Stimulated activated CD4-positive, alpha-beta T cell treated with anti-CD3 and anti-CD28 coated beads, Interleukin-4, amount 100 ng/mL, for 48 hours (primary cell): ENCODE measurements around the gene NLRP7.
"Not testable (repeated sequence)": the region's sequence is repeated elsewhere in the genome, so short reads cannot be mapped to it uniquely, and the experiment has no call there.

ENCODE experiments used
- DNase-seq, 2 donors: peaks; one replicate each; pipeline ENCODE4 v3.0.0-alpha.2; 2020; ENCODE audit warnings: low read depth in 2 of 2

Gene NLRP7

DNA sequence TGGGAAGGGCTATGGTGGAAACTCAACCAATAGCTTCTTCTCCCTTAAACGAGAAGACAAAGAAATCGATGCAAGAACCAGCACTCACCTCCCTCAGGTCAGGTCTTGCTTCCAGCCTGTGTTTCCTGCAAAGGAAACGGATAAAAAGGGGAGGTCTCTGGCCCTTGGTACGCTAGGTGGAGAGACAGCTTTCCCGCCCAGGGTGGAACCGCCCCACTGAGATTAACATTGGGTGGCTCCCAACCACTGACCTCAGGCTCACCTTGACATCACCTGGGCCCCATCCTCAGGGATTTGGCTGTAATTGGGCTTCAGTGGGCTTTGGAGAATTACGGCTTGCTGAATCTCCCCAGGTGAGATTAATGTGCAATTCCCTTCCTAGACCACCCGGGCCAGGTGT lies at the start of gene NLRP7:
Gene NLRP7, minus strand, starts transcription at position 150 of the 400 bp plus-strand sequence.
- no peak for DNase-seq

DNA sequence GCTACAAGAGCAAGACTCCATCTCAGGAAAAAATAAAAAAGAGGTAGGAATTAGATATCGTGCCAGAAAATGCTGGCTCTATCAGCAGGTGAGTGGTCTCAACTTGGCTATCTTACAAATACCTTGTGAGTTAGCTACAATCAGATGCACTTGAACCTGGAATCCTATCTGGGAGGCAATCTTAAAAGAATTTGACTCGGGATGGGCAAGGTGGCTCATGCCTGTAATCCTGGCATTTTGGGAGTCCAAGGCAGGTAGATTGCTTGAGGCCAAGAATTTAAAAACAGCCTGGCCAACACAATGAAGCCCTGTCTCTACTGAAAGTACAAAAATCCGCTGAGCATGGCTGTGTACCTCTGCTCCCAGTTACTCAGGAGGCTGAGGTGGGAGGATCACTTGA lies 48.2 kb upstream of the NLRP7 start:
- DNase-seq = no peak

DNA sequence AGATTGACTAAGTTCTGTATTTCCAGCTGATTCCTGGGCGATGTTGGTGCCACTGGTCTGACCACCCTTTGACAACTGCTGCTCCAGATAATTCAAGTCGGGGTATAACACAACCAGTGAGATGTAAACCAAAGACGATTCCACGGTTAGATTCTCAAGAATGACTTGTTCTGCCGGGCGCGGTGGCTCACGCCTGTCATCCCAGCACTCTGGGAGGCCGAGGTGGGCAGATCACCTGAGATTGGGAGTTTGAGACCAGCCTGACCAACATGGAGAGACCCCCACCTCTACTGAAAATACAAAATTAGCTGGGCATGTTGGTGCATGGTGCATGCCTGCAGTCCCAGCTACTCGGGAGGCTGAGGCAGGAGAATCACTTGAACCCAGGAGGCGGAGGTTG lies 42.2 kb upstream of the NLRP7 start:
- DNase-seq = not testable (repeated sequence)

DNA sequence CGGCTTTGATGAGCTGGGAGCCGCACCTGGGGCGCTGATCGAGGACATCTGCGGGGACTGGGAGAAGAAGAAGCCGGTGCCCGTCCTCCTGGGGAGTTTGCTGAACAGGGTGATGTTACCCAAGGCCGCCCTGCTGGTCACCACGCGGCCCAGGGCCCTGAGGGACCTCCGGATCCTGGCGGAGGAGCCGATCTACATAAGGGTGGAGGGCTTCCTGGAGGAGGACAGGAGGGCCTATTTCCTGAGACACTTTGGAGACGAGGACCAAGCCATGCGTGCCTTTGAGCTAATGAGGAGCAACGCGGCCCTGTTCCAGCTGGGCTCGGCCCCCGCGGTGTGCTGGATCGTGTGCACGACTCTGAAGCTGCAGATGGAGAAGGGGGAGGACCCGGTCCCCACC lies 35.2 kb upstream of the NLRP7 start:
- DNase-seq = not testable (repeated sequence)

GRCh38 chr19:54973229-54974090 lies 26.1 kb upstream of the NLRP7 start:
- not testable (repeated sequence) for DNase-seq

GRCh38 chr19:54971446-54971845 lies 24.1 kb upstream of the NLRP7 start:
- DNase-seq = not testable (repeated sequence)

- DNase-seq = no peak
Measured at GRCh38 chr19:54969647-54970046, 22.3 kb upstream of the NLRP7 start.

- DNase-seq = no peak
Measured at GRCh38 chr19:54967611-54968010, 20.3 kb upstream of the NLRP7 start.

- not testable (repeated sequence) for DNase-seq
Measured at GRCh38 chr19:54965055-54965454, 17.7 kb upstream of the NLRP7 start.

GRCh38 chr19:54959840-54960239 lies 12.5 kb upstream of the NLRP7 start:
- no peak for DNase-seq

DNA sequence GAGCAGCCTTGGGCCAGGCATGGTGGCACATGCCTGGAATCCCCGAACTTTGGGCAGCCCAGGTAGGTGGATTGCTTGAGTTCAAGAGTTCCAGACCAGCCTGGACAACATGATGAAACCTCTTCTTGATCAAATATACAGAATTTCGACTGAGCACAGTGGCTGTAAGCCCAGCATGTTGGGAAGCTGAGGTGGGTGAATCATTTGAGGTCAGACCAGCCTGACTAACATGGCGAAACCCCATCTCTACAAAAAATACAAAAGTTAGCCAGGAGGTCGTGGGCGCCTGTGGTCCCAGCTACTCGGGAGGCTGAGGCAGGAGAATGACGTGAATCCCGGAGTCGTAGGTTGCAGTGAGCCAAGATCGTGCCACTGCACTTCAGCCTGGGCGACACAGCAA lies 8.0 kb upstream of the NLRP7 start:
- DNase-seq = no peak

DNA sequence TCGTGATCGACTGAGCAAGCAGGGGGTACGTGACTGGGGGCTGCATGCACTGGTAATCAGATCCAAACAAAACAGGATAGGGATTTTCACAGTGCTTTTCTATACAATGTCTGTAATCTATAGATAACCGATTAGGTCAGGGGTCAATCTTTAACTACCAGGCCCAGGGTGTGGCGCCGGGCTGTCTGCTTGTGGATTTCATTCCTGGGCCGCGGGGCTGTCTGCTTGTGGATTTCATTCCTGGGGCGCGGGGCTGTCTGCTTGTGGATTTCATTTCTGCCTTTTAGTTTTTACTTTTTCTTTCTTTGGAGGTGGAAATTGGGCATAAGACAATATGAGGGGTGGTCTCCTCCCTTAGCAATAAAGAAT lies 6.0 kb upstream of the NLRP7 start:
- not testable (repeated sequence) for DNase-seq

GRCh38 chr19:54952591-54953344 lies 5.4 kb upstream of the NLRP7 start:
- DNase-seq = no peak

GRCh38 chr19:54950580-54950979 lies 3.2 kb upstream of the NLRP7 start:
- not testable (repeated sequence) for DNase-seq

- no peak for DNase-seq
Measured at GRCh38 chr19:54949412-54949811, 2.1 kb upstream of the NLRP7 start.

DNA sequence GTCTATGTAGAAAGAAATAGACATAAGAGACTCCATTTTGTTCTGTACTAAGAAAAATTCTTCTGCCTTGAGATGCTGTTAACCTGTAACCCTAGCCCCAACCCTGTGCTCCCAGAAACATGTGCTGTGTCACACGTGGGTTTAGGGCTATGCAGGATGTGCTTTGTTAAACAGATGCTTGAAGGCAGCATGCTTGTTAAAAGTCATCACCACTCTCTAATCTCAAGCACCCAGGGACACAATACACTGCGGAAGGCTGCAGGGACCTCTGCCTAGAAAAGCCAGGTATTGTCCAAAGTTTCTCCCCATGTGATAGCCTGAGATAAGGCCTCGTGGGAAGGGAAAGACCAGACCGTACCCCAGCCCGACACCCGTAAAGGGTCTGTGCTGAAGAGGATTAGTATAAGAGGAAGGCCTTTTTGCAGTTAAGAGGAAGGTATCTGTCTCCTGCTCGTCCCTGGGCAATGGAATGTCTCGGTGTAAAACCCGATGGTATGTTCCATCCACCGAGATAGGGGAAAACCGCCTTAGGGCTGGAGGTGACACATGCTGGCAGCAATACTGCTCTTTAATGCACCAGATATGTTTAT lies 3.5 kb downstream of the NLRP7 start:
- not testable (repeated sequence) for DNase-seq

DNA sequence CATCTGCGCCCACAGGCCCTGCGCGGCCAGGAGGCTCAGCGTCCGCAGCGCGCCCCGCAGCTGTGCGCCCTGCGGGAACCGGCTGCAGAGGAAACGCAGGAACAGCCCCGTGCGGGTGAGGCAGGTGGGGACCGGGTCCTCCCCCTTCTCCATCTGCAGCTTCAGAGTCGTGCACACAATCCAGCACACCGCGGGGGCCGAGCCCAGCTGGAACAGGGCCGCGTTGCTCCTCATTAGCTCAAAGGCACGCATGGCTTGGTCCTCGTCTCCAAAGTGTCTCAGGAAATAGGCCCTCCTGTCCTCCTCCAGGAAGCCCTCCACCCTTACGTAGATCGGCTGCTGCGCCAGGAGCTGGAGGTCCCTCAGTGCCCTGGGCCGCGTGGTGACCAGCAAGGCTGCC lies 7.8 kb downstream of the NLRP7 start:
- DNase-seq = not testable (repeated sequence)

DNA sequence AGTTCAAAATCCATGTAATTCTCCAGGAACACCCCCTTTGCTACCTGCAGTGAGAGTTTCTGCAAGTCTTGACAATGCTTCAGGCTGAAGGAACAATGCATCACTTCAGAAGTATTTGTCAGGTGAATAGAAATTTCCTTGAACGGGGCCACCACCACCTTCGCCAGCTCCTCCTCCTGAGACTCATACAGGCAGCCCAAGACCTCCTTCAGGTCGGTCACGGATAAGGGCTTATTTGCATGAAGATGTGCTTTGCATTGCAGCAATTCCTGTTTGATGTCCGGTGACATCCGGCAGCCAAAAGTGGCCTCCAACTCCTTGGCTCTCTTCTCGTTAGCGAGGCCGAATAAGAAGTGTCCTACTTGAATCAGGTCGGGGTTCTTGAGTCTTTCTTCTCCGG lies 8.4 kb downstream of the NLRP7 start:
- DNase-seq = no peak

GRCh38 chr19:54937926-54938325 lies 9.4 kb downstream of the NLRP7 start:
- DNase-seq = no peak

GRCh38 chr19:54928299-54928698 lies 19.0 kb downstream of the NLRP7 start:
- no peak for DNase-seq

DNA sequence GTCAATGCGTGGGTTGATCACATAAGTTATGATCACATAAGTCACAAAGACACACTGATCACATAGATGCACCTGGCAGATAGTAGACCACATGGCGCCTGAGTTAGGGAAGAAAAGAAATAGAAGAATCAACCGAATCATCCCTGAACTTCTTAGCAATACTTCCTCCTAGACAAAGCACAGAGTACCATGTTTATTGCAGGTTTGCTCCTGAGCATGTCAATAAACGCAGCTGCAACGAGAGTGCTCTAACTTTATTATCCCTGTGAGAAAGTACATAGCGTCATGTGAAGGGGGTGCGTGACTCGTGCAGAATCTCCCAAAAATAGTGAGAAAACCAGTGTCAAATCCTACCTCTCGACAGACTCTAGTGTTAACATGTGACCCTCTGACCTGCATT lies 24.1 kb downstream of the NLRP7 start:
- DNase-seq = no peak

- no peak for DNase-seq
Measured at GRCh38 chr19:54921082-54921481, 26.2 kb downstream of the NLRP7 start.
